Posterior vena cava (tissue), 2 donors: ENCODE results near the gene CCDC148. TPM values are rescaled to one million over a fixed set of nuclear protein-coding genes. Genes with fewer than 3 reads are reported as not detected.
"Not testable (repeated sequence)": the region's sequence is repeated elsewhere in the genome, so short reads cannot be mapped to it uniquely, and the experiment has no call there.

Experiments used
- DNase-seq: peaks from one replicate; pipeline ENCODE4 v3.0.0-alpha.2; 2020; ENCODE audit warnings: low spot score
- intact Hi-C, 2 donors: fragments of 100-400 bp; cut with DNase I; formaldehyde crosslinking; loops; one replicate each; pipeline versions ENCODE4 v1.14.1 to v1.14.2; 2022 to 2023
- total RNA-seq, 2 donors: library from RNA; stranded (reverse); fragmentation: NEBNext Ultra II Directional; extraction: Animal tissue kit (Norgen Biotek cat#: 25700); gene quantifications; one replicate each; pipeline ENCODE4 v1.2.1, GENCODE V29; 2021
- donor health status: DM: yes; HTN: yes; CAD: no.
- donor health status: DM: yes; HTN: yes; CAD: no.

Gene CCDC148
- total RNA-seq, 2 donors from 2014 or later, result 0.43 to 0.79 TPM

GRCh38 chr2:158319269-158319668 is 137.3 kb downstream of the CCDC148 start:
- intact Hi-C loops, result no loop called here
- DNase-seq, result no peak

GRCh38 chr2:158317642-158318041 is 138.9 kb downstream of the CCDC148 start:
- no peak for DNase-seq
- intact Hi-C loops, result no loop called here

- intact Hi-C loops, result no loop called here
- no peak for DNase-seq
These were observed 140.6 kb downstream of the CCDC148 start for GRCh38 chr2:158315803-158316414.

GRCh38 chr2:158315000-158315399 is 141.6 kb downstream of the CCDC148 start:
- intact Hi-C loops, result no loop called here
- no peak for DNase-seq

- DNase-seq, result no peak
- intact Hi-C loops, result no loop called here
These were observed 142.8 kb downstream of the CCDC148 start for GRCh38 chr2:158313734-158314133.

GRCh38 chr2:158312981-158313380 is 143.6 kb downstream of the CCDC148 start:
- DNase-seq, result no peak
- intact Hi-C loops, result no loop called here

GRCh38 chr2:158310407-158310806 is 146.1 kb downstream of the CCDC148 start:
- DNase-seq, intact Hi-C loops: not testable (repeated sequence)

- DNase-seq, result no peak
- intact Hi-C loops, result no loop called here
These were observed 151.1 kb downstream of the CCDC148 start for GRCh38 chr2:158305501-158305900.

GRCh38 chr2:158300394-158300793 is 156.2 kb downstream of the CCDC148 start:
- intact Hi-C loops, result no loop called here
- DNase-seq, result no peak

- no peak for DNase-seq
- intact Hi-C loops, result no loop called here
These were observed 158.9 kb downstream of the CCDC148 start for GRCh38 chr2:158297606-158298005.

- intact Hi-C loops, result no loop called here
- DNase-seq, result no peak
These were observed 159.4 kb downstream of the CCDC148 start for GRCh38 chr2:158297120-158297519.

- intact Hi-C loops, result no loop called here
- no peak for DNase-seq
These were observed 162.8 kb downstream of the CCDC148 start for GRCh38 chr2:158293722-158294121.

GRCh38 chr2:158291544-158292180 is 164.9 kb downstream of the CCDC148 start:
- intact Hi-C loops, result no loop called here
- no peak for DNase-seq

GRCh38 chr2:158290225-158290624 is 166.3 kb downstream of the CCDC148 start:
- DNase-seq, result no peak
- intact Hi-C loops, result no loop called here

- no peak for DNase-seq
- intact Hi-C loops, result no loop called here
These were observed 179.7 kb downstream of the CCDC148 start for GRCh38 chr2:158276619-158277471.

- no peak for DNase-seq
- intact Hi-C loops, result no loop called here
These were observed 182.8 kb downstream of the CCDC148 start for GRCh38 chr2:158273791-158274190.

GRCh38 chr2:158270536-158270935 is 186.0 kb downstream of the CCDC148 start:
- no peak for DNase-seq
- intact Hi-C loops, result no loop called here

- intact Hi-C loops, result no loop called here
- no peak for DNase-seq
These were observed 187.4 kb downstream of the CCDC148 start for GRCh38 chr2:158269143-158269542.

GRCh38 chr2:158266111-158266510 is 190.4 kb downstream of the CCDC148 start:
- DNase-seq, result no peak
- intact Hi-C loops, result no loop called here

- intact Hi-C loops, result no loop called here
- DNase-seq, result no peak
These were observed 201.3 kb downstream of the CCDC148 start for GRCh38 chr2:158255257-158255656.
